Measurements from ENCODE around the gene ARHGDIG.

The ARHGDIG gene

DNA sequence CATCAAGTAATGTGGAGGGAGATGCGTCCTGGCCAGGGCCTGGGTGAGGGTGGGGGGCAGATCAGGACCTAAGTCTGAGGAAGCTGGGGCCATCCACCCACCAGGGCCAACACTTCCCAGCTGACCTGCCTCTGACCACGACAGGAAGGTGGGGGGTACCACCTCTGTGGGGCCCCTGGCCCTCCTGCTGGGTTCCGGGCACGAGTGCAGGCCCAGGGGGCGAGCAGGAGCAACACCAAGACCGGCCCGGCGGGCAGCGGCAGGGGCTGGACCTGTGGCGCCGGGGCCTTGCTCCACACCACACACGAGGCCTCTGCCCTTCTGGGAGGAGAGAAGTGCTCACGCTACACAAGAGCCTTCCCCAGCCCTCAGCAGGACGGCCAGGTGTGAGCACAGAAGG lies 15.9 kb downstream of the ARHGDIG start:
- no peak for TF ChIP-seq POLR2AphosphoS5 (IDR thresholded peaks at IDR 0.05; ENCODE audit: low read depth)
- no peak for TF ChIP-seq GABPA (IDR thresholded peaks at IDR 0.05; ENCODE audit: low read depth)
- TF ChIP-seq SPI1 (IDR thresholded peaks at IDR 0.05; ENCODE audit: borderline replicate concordance, low read depth), result no peak
- TF ChIP-seq, protein P1, sequence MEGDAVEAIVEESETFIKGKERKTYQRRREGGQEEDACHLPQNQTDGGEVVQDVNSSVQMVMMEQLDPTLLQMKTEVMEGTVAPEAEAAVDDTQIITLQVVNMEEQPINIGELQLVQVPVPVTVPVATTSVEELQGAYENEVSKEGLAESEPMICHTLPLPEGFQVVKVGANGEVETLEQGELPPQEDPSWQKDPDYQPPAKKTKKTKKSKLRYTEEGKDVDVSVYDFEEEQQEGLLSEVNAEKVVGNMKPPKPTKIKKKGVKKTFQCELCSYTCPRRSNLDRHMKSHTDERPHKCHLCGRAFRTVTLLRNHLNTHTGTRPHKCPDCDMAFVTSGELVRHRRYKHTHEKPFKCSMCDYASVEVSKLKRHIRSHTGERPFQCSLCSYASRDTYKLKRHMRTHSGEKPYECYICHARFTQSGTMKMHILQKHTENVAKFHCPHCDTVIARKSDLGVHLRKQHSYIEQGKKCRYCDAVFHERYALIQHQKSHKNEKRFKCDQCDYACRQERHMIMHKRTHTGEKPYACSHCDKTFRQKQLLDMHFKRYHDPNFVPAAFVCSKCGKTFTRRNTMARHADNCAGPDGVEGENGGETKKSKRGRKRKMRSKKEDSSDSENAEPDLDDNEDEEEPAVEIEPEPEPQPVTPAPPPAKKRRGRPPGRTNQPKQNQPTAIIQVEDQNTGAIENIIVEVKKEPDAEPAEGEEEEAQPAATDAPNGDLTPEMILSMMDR (IDR thresholded peaks at IDR 0.05; ENCODE audit: insufficient read depth, low read length), result no peak
- TF ChIP-seq, protein P2, sequence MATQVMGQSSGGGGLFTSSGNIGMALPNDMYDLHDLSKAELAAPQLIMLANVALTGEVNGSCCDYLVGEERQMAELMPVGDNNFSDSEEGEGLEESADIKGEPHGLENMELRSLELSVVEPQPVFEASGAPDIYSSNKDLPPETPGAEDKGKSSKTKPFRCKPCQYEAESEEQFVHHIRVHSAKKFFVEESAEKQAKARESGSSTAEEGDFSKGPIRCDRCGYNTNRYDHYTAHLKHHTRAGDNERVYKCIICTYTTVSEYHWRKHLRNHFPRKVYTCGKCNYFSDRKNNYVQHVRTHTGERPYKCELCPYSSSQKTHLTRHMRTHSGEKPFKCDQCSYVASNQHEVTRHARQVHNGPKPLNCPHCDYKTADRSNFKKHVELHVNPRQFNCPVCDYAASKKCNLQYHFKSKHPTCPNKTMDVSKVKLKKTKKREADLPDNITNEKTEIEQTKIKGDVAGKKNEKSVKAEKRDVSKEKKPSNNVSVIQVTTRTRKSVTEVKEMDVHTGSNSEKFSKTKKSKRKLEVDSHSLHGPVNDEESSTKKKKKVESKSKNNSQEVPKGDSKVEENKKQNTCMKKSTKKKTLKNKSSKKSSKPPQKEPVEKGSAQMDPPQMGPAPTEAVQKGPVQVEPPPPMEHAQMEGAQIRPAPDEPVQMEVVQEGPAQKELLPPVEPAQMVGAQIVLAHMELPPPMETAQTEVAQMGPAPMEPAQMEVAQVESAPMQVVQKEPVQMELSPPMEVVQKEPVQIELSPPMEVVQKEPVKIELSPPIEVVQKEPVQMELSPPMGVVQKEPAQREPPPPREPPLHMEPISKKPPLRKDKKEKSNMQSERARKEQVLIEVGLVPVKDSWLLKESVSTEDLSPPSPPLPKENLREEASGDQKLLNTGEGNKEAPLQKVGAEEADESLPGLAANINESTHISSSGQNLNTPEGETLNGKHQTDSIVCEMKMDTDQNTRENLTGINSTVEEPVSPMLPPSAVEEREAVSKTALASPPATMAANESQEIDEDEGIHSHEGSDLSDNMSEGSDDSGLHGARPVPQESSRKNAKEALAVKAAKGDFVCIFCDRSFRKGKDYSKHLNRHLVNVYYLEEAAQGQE (IDR thresholded peaks at IDR 0.05; ENCODE audit: insufficient replicate concordance, low read depth), result no peak
- DNase-seq (ENCODE audit: low read depth in 1 of 2, low spot score in 1 of 2), result no peak
- H3K27ac ChIP-seq (replicated peaks), result no peak overlapping the region
- no peaks in the 10 kb centered on the region for H3K27me3 ChIP-seq (ENCODE audit: insufficient read depth, poor library complexity, severe bottlenecking)
- H3K4me3 ChIP-seq (replicated peaks; ENCODE audit: insufficient read depth, low read length), result no peak overlapping the region

DNA sequence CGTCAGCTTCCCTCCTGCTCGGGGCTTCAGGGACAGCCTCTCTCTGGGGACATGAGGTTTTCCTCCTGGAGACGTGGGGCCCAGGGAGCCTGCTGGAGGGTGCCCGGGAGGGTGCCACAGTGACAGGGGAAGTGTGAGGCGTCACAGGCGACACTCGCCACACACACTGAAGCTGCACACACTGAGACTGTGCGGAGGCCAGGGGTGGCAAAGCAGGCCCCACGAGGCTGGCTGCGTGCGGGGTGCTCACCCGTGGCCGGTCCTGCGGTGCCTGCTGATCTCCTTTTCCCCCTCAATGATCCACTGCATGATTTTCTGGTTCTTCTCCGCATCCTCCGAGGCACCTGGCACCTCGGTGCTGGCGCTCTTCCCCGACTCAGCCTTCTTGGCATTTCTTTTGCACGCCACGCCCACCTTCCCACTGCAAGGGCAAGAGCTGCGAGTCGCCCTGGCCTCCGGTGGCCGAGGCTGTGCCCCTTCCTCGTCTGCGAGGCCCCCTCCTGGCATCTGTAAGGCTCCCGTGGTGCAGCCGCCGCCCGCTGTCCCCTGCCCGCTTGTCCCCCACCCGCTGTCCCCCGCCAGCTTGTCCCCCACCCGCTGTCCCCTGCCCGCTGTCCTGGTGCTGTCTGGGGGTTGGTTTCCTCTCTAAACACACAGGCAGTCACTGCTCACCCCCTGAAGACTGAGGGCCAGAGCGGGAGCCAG lies 16.6 kb downstream of the ARHGDIG start:
- no peak overlapping the region for H3K27ac ChIP-seq (replicated peaks)
- no peak for DNase-seq (ENCODE audit: low read depth in 1 of 2, low spot score in 1 of 2)
- no peaks in the 10 kb centered on the region for H3K27me3 ChIP-seq (ENCODE audit: insufficient read depth, poor library complexity, severe bottlenecking)
- TF ChIP-seq POLR2AphosphoS5 (IDR thresholded peaks at IDR 0.05; ENCODE audit: low read depth), result no peak
- TF ChIP-seq SPI1 (IDR thresholded peaks at IDR 0.05; ENCODE audit: borderline replicate concordance, low read depth), result no peak
- TF ChIP-seq, protein P1 (IDR thresholded peaks at IDR 0.05; ENCODE audit: insufficient read depth, low read length), result no peak
- TF ChIP-seq GABPA (IDR thresholded peaks at IDR 0.05; ENCODE audit: low read depth), result no peak
- H3K4me3 ChIP-seq (replicated peaks; ENCODE audit: insufficient read depth, low read length), result no peak overlapping the region

DNA sequence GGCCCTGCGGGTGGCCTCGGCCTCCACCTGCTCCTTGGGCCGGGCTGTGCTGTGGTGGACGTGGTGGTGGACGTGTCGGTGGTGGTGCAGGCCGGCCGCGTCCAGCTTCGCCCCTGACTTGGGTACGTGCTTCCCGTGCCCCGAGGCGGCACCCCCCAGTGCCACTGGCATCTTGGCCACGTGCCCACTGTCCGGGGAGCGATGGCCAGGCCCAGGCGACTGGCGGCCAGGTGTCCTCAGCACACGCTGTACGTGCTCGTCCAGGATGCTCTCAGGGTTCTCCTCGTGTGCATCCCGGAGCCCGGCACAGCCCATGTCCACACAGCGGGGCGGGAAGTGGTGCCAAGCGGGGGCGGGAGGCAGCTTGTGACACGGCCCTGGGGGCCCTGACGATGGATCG lies 17.4 kb downstream of the ARHGDIG start:
- Histone ChIP-seq H3K27ac (replicated peaks) (no peak overlapping the region), H3K4me3 (replicated peaks; ENCODE audit: insufficient read depth, low read length) (no peak overlapping the region), H3K27me3 (ENCODE audit: insufficient read depth, poor library complexity, severe bottlenecking) (no peaks in the 10 kb centered on the region)
- DNase-seq (ENCODE audit: low read depth in 1 of 2, low spot score in 1 of 2), result no peak
- TF ChIP-seq, protein P1 (IDR thresholded peaks at IDR 0.05; ENCODE audit: insufficient read depth, low read length), result no peak
- TF ChIP-seq GABPA (IDR thresholded peaks at IDR 0.05; ENCODE audit: low read depth) (no peak), SPI1 (IDR thresholded peaks at IDR 0.05; ENCODE audit: borderline replicate concordance, low read depth) (no peak), POLR2AphosphoS5 (IDR thresholded peaks at IDR 0.05; ENCODE audit: low read depth) (no peak)
- TF ChIP-seq, protein P2 (IDR thresholded peaks at IDR 0.05; ENCODE audit: insufficient replicate concordance, low read depth), result no peak

DNA sequence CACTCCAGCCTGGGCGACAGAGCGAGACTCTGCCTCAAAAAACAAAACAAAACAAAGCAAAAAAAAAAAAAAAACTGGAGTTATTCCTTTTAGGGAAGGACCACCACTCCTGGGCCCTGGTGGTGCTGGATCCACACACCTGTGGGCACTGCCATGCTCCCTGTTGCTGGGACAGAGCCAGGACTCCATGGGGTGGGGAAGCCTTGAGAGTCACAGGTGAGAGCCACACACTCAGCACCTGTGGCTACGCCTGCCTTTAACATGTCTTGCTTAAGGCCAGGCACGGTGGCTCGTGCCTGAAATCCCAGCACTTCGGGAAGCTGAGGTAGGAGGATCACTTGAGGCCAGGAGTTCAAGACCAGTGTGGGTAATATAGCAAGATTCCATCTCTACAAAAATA lies 20.8 kb downstream of the ARHGDIG start:
- Histone ChIP-seq H3K4me3 (replicated peaks; ENCODE audit: insufficient read depth, low read length) (no peak overlapping the region), H3K27me3 (ENCODE audit: insufficient read depth, poor library complexity, severe bottlenecking) (no peaks in the 10 kb centered on the region), H3K27ac (replicated peaks) (no peak overlapping the region)
- TF ChIP-seq, protein P2 (IDR thresholded peaks at IDR 0.05; ENCODE audit: insufficient replicate concordance, low read depth), result no peak
- TF ChIP-seq POLR2AphosphoS5 (IDR thresholded peaks at IDR 0.05; ENCODE audit: low read depth) (no peak), GABPA (IDR thresholded peaks at IDR 0.05; ENCODE audit: low read depth) (no peak), SPI1 (IDR thresholded peaks at IDR 0.05; ENCODE audit: borderline replicate concordance, low read depth) (no peak)
- TF ChIP-seq, protein P1 (IDR thresholded peaks at IDR 0.05; ENCODE audit: insufficient read depth, low read length), result no peak
- no peak for DNase-seq (ENCODE audit: low read depth in 1 of 2, low spot score in 1 of 2)

All from HL-60 (cell line).